Measurements from ENCODE around the gene DNAH9. TPM values are rescaled to one million over a fixed set of nuclear protein-coding genes. Genes with fewer than 3 reads are reported as not detected.

Gene DNAH9
- total and polyA plus RNA-seq, 2 of the 8 experiments (the other 6 are each of a cell fraction or from before 2014, with no cell fraction given) = 0.21 to 0.86 TPM

GRCh38 chr17:11720816-11721215, 122.5 kb downstream of the DNAH9 start (continued):
- TF ChIP-seq CBX5 (IDR thresholded peaks at IDR 0.05; ENCODE audit: low read depth, low read length) = no peak

All from H1 (cell line).